ENCODE measurements around the gene ASIC2.

Gene ASIC2

DNA sequence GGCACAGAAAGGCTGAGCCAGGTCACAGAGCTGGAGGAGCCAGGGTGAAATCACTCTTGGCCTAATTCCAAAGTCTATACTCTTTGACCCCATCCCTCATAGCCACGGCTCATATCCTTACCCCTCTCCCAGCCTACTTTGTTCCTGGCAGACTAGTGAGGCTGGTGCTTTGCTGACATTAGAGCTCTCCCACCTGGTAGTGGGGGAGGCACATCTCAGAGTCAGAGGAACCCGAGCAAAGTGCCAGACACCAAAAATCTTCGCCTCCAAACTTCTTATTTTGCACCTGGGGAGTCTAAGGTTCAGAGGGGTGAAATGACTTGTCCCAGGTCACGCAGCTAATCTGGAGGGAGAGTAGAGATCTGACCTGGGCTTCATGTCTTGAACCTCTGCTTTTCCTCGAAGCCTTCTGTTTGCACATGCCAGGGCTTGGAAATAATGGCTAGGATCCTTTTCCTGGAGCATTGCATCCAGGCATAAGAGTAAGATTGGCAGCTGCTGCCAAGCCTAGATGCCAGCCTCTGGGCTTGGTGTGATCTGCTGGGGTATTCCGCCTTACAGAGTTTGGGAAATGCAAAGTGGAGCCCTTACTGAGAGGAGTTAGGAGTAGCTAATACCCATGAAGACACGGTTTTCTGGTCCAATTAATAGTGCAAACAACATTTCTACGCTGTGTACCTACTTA, 174.6 kb downstream of the ASIC2 start:
- Histone ChIP-seq H3K4me3 (ENCODE audit: low read length) (no peak overlapping the region), H3K9me3 (ENCODE audit: low read length) (no peaks in the 10 kb centered on the region), H3K27me3 (ENCODE audit: insufficient read depth, low read length) (no peaks in the 10 kb centered on the region), H3K36me3 (ENCODE audit: insufficient read depth, low read length) (no peaks in the 10 kb centered on the region), H2AFZ (ENCODE audit: low read depth, low read length) (no peak overlapping the region), H3K4me1 (ENCODE audit: insufficient read depth, low read length) (no peaks in the 10 kb centered on the region)

DNA sequence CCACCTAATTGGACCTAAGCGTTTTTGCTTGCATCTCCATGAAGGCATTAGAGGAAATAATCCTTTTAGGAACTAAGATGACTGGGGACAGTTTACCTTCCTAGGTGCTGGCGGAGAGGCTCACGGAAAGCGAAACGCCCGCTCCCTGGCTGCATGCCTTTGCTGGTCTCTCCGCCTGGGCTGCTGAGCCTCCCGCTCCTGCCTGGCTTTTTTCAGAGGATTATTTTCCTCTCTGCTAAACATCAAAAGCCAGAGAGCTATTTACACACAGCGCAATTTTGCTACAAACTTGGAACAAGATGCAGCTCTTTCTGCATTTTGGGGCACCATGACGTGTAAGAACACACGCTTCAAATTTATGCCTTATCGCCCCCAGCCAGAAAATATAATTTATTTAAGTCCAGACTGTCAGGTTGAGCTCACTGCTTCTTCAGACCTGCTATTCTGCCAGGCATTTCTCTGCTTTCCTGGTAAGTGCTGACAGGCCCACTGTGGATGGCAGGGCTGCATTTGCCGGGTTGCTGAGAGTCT, 177.0 kb downstream of the ASIC2 start:
- no peaks in the 10 kb centered on the region for H3K27me3 ChIP-seq (ENCODE audit: insufficient read depth, low read length)

DNA sequence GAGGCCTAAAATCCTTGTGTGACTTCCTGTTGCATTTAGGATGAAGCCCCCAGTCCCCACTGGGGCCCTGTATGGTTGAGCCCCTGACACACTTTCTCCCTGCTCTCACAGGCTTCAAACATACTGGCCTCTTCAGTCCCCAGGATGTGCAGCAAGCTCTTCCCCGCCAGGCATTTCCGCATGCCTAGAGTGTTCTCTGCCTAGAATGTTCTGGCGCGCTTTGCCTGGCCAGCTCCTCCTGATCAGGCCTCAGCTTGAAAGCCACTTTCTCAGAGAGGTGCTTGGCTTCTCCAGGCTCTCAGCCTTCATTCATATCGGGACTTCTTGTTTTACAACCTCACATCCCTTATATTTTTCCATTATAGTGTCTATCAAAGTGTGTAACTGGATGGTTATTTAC, 177.7 kb downstream of the ASIC2 start:
- Histone ChIP-seq H3K9me3 (ENCODE audit: low read length) (no peaks in the 10 kb centered on the region), H3K27me3 (ENCODE audit: insufficient read depth, low read length) (no peaks in the 10 kb centered on the region), H3K4me3 (ENCODE audit: low read length) (no peak overlapping the region), H2AFZ (ENCODE audit: low read depth, low read length) (no peak overlapping the region), H3K36me3 (ENCODE audit: insufficient read depth, low read length) (no peaks in the 10 kb centered on the region), H3K4me1 (ENCODE audit: insufficient read depth, low read length) (no peaks in the 10 kb centered on the region)

More for the DNA sequence above, 177.0 kb downstream of the ASIC2 start:
- no peak overlapping the region for H3K4me3 ChIP-seq (ENCODE audit: low read length)
- no peak overlapping the region for H2AFZ ChIP-seq (ENCODE audit: low read depth, low read length)
- no peaks in the 10 kb centered on the region for H3K9me3 ChIP-seq (ENCODE audit: low read length)
- no peaks in the 10 kb centered on the region for H3K4me1 ChIP-seq (ENCODE audit: insufficient read depth, low read length)
- no peaks in the 10 kb centered on the region for H3K36me3 ChIP-seq (ENCODE audit: insufficient read depth, low read length)

DNA sequence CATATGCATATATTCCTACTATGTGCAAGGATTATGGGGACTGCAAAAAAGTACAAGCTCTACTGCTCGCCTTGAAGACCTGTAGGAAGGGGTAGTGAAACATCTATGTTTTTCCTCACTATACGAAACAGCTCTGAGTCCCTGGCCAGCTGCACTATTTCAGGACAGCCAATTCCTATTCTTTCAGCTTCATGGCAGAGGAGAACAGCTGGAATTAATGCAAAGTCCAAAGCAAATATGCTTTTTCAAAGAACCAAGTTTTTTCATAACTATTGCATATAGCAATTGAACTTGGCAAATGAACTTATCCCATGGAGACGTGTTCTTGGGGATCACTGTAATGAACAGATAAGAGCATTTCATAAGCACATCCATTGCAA, 179.1 kb downstream of the ASIC2 start:
- Histone ChIP-seq H3K27me3 (ENCODE audit: insufficient read depth, low read length) (no peaks in the 10 kb centered on the region), H3K4me3 (ENCODE audit: low read length) (no peak overlapping the region), H3K36me3 (ENCODE audit: insufficient read depth, low read length) (no peaks in the 10 kb centered on the region), H3K9me3 (ENCODE audit: low read length) (no peaks in the 10 kb centered on the region), H3K4me1 (ENCODE audit: insufficient read depth, low read length) (no peaks in the 10 kb centered on the region), H2AFZ (ENCODE audit: low read depth, low read length) (no peak overlapping the region)

DNA sequence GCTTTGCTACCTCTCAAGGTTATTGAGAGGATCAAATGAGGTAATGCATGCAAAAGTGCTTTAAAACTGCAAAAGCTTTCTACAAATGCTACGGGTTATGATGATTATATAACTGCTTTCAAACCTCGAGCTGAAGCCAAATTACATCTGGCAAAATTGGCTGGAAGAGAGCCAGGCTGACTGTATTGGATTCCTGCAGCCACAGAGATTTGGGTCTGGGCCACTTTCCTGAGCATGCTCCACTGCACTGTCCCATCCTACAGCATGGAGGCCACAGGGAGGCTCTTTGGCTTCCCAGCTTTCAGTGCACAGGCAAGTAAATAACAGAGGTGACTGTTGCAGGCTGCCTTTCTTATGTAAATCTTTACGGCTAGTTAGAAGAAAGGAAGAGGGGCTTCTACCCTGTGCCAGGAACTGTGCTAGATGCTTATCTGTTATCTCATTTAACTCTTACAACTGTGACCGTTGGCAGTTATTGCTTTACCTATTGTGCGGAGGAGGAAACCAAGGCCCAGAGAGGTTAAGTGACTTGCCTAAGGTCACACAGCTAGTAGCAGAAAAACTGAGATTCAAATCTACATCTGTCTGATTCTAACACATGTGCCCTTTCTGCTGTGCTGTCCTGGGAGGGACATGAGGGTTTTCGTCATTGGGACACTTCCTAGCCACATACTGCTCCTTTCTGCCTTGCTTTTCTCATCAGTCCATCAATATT, 179.7 kb downstream of the ASIC2 start:
- Histone ChIP-seq H3K4me1 (ENCODE audit: insufficient read depth, low read length) (no peaks in the 10 kb centered on the region), H3K27me3 (ENCODE audit: insufficient read depth, low read length) (no peaks in the 10 kb centered on the region), H2AFZ (ENCODE audit: low read depth, low read length) (no peak overlapping the region), H3K9me3 (ENCODE audit: low read length) (no peaks in the 10 kb centered on the region), H3K4me3 (ENCODE audit: low read length) (no peak overlapping the region), H3K36me3 (ENCODE audit: insufficient read depth, low read length) (no peaks in the 10 kb centered on the region)

DNA sequence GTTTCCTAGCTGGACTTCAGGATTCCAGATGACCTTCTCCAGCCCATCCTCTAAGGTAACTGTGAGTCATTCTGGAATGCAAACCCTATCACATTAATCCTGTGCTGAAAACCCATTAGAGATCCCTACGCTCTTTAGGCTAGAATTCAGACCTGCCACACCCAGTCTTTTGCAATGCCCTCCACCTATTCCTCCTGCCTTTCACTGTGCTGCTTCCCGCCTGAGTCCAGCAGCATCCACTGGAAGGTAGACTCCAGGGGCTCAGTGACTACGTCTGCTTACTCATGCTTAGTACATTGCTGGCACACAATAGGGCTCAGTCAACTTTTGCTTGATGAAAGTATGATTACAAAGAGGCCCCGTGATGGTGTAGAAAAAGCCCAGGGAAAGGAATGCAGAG, 180.3 kb downstream of the ASIC2 start:
- H3K27me3 ChIP-seq (ENCODE audit: insufficient read depth, low read length), result no peaks in the 10 kb centered on the region
- H3K4me1 ChIP-seq (ENCODE audit: insufficient read depth, low read length), result no peaks in the 10 kb centered on the region
- no peak overlapping the region for H3K4me3 ChIP-seq (ENCODE audit: low read length)
- H3K36me3 ChIP-seq (ENCODE audit: insufficient read depth, low read length), result no peaks in the 10 kb centered on the region
- H2AFZ ChIP-seq (ENCODE audit: low read depth, low read length), result no peak overlapping the region
- no peaks in the 10 kb centered on the region for H3K9me3 ChIP-seq (ENCODE audit: low read length)

DNA sequence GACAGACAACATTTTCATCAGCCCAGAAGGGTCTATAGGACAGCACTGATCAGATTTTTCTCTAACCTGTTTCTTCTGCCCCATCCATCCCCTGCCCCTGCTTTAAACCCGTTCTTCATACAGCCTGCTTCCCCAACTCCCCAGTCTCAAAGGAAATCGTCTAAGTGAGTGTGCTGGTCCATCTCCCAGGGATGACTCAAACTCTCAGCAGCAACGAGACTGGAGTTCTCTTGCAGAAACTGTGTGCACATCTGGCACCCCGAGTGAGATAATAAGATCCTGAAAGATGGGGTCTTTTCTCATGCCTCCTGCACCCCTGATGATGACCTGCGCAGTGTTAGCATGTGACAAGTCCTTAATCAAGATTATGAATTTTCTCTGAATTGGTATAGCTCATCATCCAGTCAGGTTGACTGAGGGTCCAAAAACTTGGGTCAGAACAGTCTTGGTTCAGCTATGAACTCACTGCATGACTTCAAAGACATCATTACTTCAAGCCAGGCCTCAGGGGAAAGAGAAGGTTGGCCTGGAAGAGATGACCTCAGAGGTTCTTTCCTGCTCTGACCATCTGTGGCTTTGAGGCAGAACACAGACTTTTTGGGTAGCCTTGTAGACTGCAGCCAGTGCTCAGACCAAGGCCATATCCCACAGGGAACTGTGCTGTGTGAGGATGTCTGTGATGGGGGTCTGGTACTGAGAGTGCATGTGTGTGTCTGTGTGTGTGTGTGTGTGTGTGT, 183.6 kb downstream of the ASIC2 start:
- no peaks in the 10 kb centered on the region for H3K36me3 ChIP-seq (ENCODE audit: insufficient read depth, low read length)
- H3K9me3 ChIP-seq (ENCODE audit: low read length), result no peaks in the 10 kb centered on the region
- H3K27me3 ChIP-seq (ENCODE audit: insufficient read depth, low read length), result no peaks in the 10 kb centered on the region
- H2AFZ ChIP-seq (ENCODE audit: low read depth, low read length), result no peak overlapping the region
- H3K4me1 ChIP-seq (ENCODE audit: insufficient read depth, low read length), result no peaks in the 10 kb centered on the region
- H3K4me3 ChIP-seq (ENCODE audit: low read length), result no peak overlapping the region

DNA sequence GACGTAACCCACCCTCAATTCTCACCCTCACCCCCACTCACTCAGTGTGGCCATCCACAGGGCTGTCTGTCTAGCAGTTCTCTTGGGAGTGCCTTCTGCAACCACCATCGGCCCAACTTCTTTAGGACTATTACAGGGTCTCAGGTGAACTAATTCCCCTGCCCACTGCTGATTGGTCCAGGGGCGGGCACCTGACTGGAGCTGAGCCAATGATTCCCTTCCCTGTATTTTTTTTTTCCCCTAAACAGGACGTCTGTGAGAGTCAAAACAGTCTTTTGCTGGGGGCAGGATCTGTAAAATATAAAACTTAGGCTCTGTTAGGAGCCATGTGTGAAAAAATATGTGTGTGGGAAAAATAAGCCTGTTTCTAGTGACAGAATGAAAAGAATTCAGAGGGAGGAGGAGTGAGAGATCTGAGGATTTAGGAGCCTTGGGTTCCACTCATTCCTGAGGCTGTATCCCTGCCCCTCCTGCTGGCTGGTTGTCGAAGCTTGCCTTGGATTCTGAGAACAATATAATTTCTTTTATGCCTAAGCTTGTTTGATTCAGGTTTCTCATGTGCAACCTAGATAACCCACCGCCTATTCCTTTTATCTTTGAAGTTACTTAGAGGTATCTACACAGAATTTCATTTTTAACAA, 186.4 kb downstream of the ASIC2 start:
- Histone ChIP-seq H3K9me3 (ENCODE audit: low read length) (no peaks in the 10 kb centered on the region), H2AFZ (ENCODE audit: low read depth, low read length) (no peak overlapping the region), H3K4me3 (ENCODE audit: low read length) (no peak overlapping the region), H3K4me1 (ENCODE audit: insufficient read depth, low read length) (no peaks in the 10 kb centered on the region), H3K36me3 (ENCODE audit: insufficient read depth, low read length) (no peaks in the 10 kb centered on the region), H3K27me3 (ENCODE audit: insufficient read depth, low read length) (no peaks in the 10 kb centered on the region)

DNA sequence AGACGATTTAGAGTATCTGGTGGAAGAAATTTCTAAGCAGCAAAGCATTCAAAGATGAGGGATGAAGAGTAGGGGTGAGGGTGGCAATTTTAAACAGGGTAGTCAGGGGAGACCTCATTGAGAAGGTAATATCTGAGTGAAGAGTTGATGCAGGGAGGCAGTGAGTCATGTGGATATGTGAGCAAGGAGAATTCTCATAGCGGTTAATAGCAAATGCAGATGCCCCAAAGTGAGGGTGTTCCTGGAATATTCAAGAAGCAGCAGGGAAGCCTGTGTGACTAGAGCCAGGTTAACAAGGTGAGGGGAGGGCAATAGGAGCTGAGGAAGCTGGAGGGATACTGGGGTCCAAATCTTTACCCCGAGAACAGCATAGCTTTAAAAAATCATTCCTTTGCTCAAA, 187.2 kb downstream of the ASIC2 start:
- Histone ChIP-seq H3K4me3 (ENCODE audit: low read length) (no peak overlapping the region), H3K27me3 (ENCODE audit: insufficient read depth, low read length) (no peaks in the 10 kb centered on the region), H3K4me1 (ENCODE audit: insufficient read depth, low read length) (no peaks in the 10 kb centered on the region), H3K36me3 (ENCODE audit: insufficient read depth, low read length) (no peaks in the 10 kb centered on the region), H2AFZ (ENCODE audit: low read depth, low read length) (no peak overlapping the region), H3K9me3 (ENCODE audit: low read length) (no peaks in the 10 kb centered on the region)

DNA sequence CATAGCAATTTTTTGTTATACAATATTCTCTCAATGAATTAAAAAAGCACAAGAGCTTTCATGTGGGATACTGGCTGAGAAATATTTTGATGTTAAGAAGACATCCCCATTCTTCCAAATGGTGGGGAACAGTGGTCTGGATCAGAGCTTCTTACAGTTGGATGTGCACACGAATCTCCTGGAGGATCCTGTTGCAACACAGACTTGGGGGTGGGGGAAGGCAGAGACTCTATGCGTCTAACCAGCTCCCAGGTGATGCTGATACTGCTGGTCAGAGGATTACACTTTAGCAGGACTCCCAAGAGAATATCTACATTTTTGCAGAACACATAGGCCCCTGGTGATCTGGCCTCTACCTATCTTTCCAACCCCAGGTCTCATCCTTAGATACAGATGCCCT, 193.2 kb downstream of the ASIC2 start:
- Histone ChIP-seq H3K9me3 (ENCODE audit: low read length) (no peaks in the 10 kb centered on the region), H3K4me1 (ENCODE audit: insufficient read depth, low read length) (no peaks in the 10 kb centered on the region), H3K36me3 (ENCODE audit: insufficient read depth, low read length) (no peaks in the 10 kb centered on the region), H2AFZ (ENCODE audit: low read depth, low read length) (no peak overlapping the region), H3K27me3 (ENCODE audit: insufficient read depth, low read length) (peaks cover 7% of the 10 kb centered on the region), H3K4me3 (ENCODE audit: low read length) (no peak overlapping the region)

DNA sequence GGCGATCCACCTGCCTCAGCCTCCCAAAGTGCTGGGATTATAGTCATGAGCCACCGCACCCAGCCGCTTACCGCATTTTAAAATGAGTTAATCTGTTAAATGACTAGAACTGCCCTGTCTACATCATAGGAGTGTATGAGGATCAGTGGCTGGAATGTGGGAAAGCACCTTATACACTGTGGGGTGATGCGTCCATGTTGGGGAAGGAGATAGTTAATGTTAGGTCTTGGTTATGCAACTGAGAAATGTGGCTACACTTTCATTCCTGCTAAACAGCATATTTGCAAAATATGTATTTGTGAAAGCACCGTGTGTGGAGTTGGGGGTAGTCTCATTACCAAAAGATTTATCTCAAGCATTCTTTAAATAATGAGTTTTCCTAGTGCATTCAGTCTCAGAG, 193.8 kb downstream of the ASIC2 start:
- H3K36me3 ChIP-seq (ENCODE audit: insufficient read depth, low read length), result no peaks in the 10 kb centered on the region
- no peaks in the 10 kb centered on the region for H3K9me3 ChIP-seq (ENCODE audit: low read length)
- no peak overlapping the region for H2AFZ ChIP-seq (ENCODE audit: low read depth, low read length)
- peaks cover 7% of the 10 kb centered on the region for H3K27me3 ChIP-seq (ENCODE audit: insufficient read depth, low read length)
- H3K4me1 ChIP-seq (ENCODE audit: insufficient read depth, low read length), result no peaks in the 10 kb centered on the region
- H3K4me3 ChIP-seq (ENCODE audit: low read length), result no peak overlapping the region

DNA sequence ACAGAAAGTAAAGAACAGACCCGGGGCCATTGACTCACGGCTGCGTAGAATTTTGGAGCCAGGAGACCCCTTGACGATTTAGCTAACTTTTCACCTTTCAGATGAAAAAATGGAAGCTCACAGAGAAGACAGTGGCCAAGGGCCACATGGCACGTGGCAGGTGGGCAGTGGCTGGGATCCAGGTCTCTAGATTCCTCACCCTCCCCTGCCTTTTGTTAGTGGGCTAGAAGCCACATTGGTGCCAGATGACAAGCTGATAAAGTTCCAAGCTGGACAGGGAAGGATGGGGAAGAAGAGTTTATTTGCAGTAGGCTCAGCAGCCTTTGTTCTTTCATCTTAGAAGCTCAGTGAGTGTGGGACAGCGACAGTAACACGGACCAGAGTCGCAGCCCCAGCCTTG, 195.7 kb downstream of the ASIC2 start:
- Histone ChIP-seq H3K4me3 (ENCODE audit: low read length) (no peak overlapping the region), H2AFZ (ENCODE audit: low read depth, low read length) (no peak overlapping the region), H3K27me3 (ENCODE audit: insufficient read depth, low read length) (peaks cover 7% of the 10 kb centered on the region), H3K9me3 (ENCODE audit: low read length) (no peaks in the 10 kb centered on the region), H3K36me3 (ENCODE audit: insufficient read depth, low read length) (no peaks in the 10 kb centered on the region), H3K4me1 (ENCODE audit: insufficient read depth, low read length) (no peaks in the 10 kb centered on the region)

DNA sequence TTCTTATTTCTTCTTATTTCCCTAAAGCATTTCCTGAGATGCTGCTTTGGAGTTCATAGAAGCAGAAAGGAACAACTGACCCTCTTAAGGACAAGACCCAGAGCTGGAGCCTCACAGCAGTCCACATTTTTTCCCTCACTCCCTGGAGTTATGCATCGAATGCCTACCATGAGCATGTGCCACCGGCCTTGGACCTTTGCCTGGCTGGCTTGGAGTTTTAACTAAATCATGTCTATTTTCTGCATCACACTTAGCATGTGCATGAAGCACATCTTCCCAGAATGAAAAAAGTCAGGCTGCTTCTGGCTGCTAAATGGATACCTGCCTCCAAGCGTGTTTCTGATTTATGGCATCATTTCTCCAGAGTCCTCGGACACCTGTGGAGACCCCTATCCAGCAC, 196.9 kb downstream of the ASIC2 start:
- Histone ChIP-seq H3K9me3 (ENCODE audit: low read length) (no peaks in the 10 kb centered on the region), H2AFZ (ENCODE audit: low read depth, low read length) (no peak overlapping the region), H3K4me1 (ENCODE audit: insufficient read depth, low read length) (no peaks in the 10 kb centered on the region), H3K27me3 (ENCODE audit: insufficient read depth, low read length) (peaks cover 7% of the 10 kb centered on the region), H3K36me3 (ENCODE audit: insufficient read depth, low read length) (no peaks in the 10 kb centered on the region), H3K4me3 (ENCODE audit: low read length) (no peak overlapping the region)

Measured in neuron (in vitro differentiated cells).